ENCODE data around the gene FXN.
"Not testable (repeated sequence)": the region's sequence is repeated elsewhere in the genome, so short reads cannot be mapped to it uniquely, and the experiment has no call there.

FXN gene

GRCh38 chr9:69044240-69045219 lies 9.0 kb downstream of the FXN start:
- H3K4me1 Mint-ChIP-seq (ENCODE audit: low read depth), result peaks cover 34% of the 10 kb centered on the region
- H3K27ac Mint-ChIP-seq, result peak overlapping the region; percentile 17
- no peaks in the 10 kb centered on the region for H3K9me3 Mint-ChIP-seq (ENCODE audit: low read depth)
- peaks cover 8% of the 10 kb centered on the region for H3K36me3 Mint-ChIP-seq
- H3K27me3 Mint-ChIP-seq, result no peaks in the 10 kb centered on the region
- H3K4me3 Mint-ChIP-seq, result no peak overlapping the region

GRCh38 chr9:69045821-69046220 lies 10.3 kb downstream of the FXN start:
- Mint-ChIP-seq H3K4me3 (no peak overlapping the region), H3K27ac (no peak overlapping the region), H3K4me1 (ENCODE audit: low read depth) (peaks cover 29% of the 10 kb centered on the region), H3K27me3 (no peaks in the 10 kb centered on the region), H3K36me3 (peaks cover 11% of the 10 kb centered on the region), H3K9me3 (ENCODE audit: low read depth) (no peaks in the 10 kb centered on the region)

- Mint-ChIP-seq H3K27me3 (no peaks in the 10 kb centered on the region), H3K4me3 (no peak overlapping the region), H3K36me3 (peaks cover 11% of the 10 kb centered on the region), H3K27ac (no peak overlapping the region), H3K4me1 (ENCODE audit: low read depth) (peaks cover 23% of the 10 kb centered on the region), H3K9me3 (ENCODE audit: low read depth) (no peaks in the 10 kb centered on the region)
Measured at GRCh38 chr9:69046723-69047122, 11.2 kb downstream of the FXN start.

GRCh38 chr9:69047371-69047770 lies 11.8 kb downstream of the FXN start:
- Mint-ChIP-seq H3K27ac (no peak overlapping the region), H3K36me3 (peaks cover 11% of the 10 kb centered on the region), H3K9me3 (ENCODE audit: low read depth) (no peaks in the 10 kb centered on the region), H3K4me3 (no peak overlapping the region), H3K4me1 (ENCODE audit: low read depth) (peaks cover 23% of the 10 kb centered on the region), H3K27me3 (no peaks in the 10 kb centered on the region)

- Mint-ChIP-seq H3K4me1 (ENCODE audit: low read depth) (peaks cover 12% of the 10 kb centered on the region), H3K9me3 (ENCODE audit: low read depth) (no peaks in the 10 kb centered on the region), H3K4me3 (no peak overlapping the region), H3K27me3 (no peaks in the 10 kb centered on the region), H3K27ac (no peak overlapping the region), H3K36me3 (peaks cover 15% of the 10 kb centered on the region)
Measured at GRCh38 chr9:69049094-69049493, 13.5 kb downstream of the FXN start.

- H3K27me3 Mint-ChIP-seq; H3K9me3 Mint-ChIP-seq (ENCODE audit: low read depth); H3K27ac Mint-ChIP-seq; H3K4me1 Mint-ChIP-seq (ENCODE audit: low read depth); H3K4me3 Mint-ChIP-seq: not testable (repeated sequence)
- H3K36me3 Mint-ChIP-seq, result peaks cover 18% of the 10 kb centered on the region
Measured at GRCh38 chr9:69050936-69051335, 15.4 kb downstream of the FXN start.

- Mint-ChIP-seq H3K4me1 (ENCODE audit: low read depth) (peaks cover 4% of the 10 kb centered on the region), H3K27me3 (no peaks in the 10 kb centered on the region), H3K4me3 (no peak overlapping the region), H3K27ac (no peak overlapping the region), H3K36me3 (peaks cover 11% of the 10 kb centered on the region), H3K9me3 (ENCODE audit: low read depth) (no peaks in the 10 kb centered on the region)
Measured at GRCh38 chr9:69054989-69055388, 19.4 kb downstream of the FXN start.

GRCh38 chr9:69056191-69056815 lies 20.8 kb downstream of the FXN start:
- Mint-ChIP-seq H3K27me3 (no peaks in the 10 kb centered on the region), H3K4me3 (no peak overlapping the region), H3K36me3 (peaks cover 12% of the 10 kb centered on the region), H3K9me3 (ENCODE audit: low read depth) (no peaks in the 10 kb centered on the region), H3K4me1 (ENCODE audit: low read depth) (peaks cover 6% of the 10 kb centered on the region), H3K27ac (no peak overlapping the region)

GRCh38 chr9:69058101-69058500 lies 22.5 kb downstream of the FXN start:
- Mint-ChIP-seq H3K27me3 (no peaks in the 10 kb centered on the region), H3K4me3 (no peak overlapping the region), H3K36me3 (peaks cover 12% of the 10 kb centered on the region), H3K4me1 (ENCODE audit: low read depth) (peaks cover 6% of the 10 kb centered on the region), H3K27ac (no peak overlapping the region), H3K9me3 (ENCODE audit: low read depth) (no peaks in the 10 kb centered on the region)

GRCh38 chr9:69060766-69061165 lies 25.2 kb downstream of the FXN start:
- peaks cover 6% of the 10 kb centered on the region for H3K4me1 Mint-ChIP-seq (ENCODE audit: low read depth)
- H3K4me3 Mint-ChIP-seq, result no peak overlapping the region
- no peaks in the 10 kb centered on the region for H3K27me3 Mint-ChIP-seq
- no peak overlapping the region for H3K27ac Mint-ChIP-seq
- H3K36me3 Mint-ChIP-seq, result peaks cover 6% of the 10 kb centered on the region
- H3K9me3 Mint-ChIP-seq (ENCODE audit: low read depth), result no peaks in the 10 kb centered on the region

- H3K36me3 Mint-ChIP-seq, result peaks cover 4% of the 10 kb centered on the region
- no peak overlapping the region for H3K4me3 Mint-ChIP-seq
- no peaks in the 10 kb centered on the region for H3K9me3 Mint-ChIP-seq (ENCODE audit: low read depth)
- no peaks in the 10 kb centered on the region for H3K27me3 Mint-ChIP-seq
- peaks cover 6% of the 10 kb centered on the region for H3K4me1 Mint-ChIP-seq (ENCODE audit: low read depth)
- no peak overlapping the region for H3K27ac Mint-ChIP-seq
Measured at GRCh38 chr9:69062195-69062594, 26.6 kb downstream of the FXN start.

- H3K9me3 Mint-ChIP-seq (ENCODE audit: low read depth), result no peaks in the 10 kb centered on the region
- H3K27ac Mint-ChIP-seq, result no peak overlapping the region
- H3K36me3 Mint-ChIP-seq, result peaks cover 10% of the 10 kb centered on the region
- H3K4me1 Mint-ChIP-seq (ENCODE audit: low read depth), result peaks cover 6% of the 10 kb centered on the region
- H3K27me3 Mint-ChIP-seq, result no peaks in the 10 kb centered on the region
- H3K4me3 Mint-ChIP-seq, result no peak overlapping the region
Measured at GRCh38 chr9:69063839-69064238, 28.3 kb downstream of the FXN start.

- Mint-ChIP-seq H3K36me3 (peaks cover 9% of the 10 kb centered on the region), H3K27me3 (no peaks in the 10 kb centered on the region), H3K9me3 (ENCODE audit: low read depth) (no peaks in the 10 kb centered on the region), H3K4me3 (no peak overlapping the region), H3K27ac (no peak overlapping the region), H3K4me1 (ENCODE audit: low read depth) (no peaks in the 10 kb centered on the region)
Measured at GRCh38 chr9:69065660-69066059, 30.1 kb downstream of the FXN start.

GRCh38 chr9:69066955-69067354 lies 31.4 kb downstream of the FXN start:
- no peak overlapping the region for H3K4me3 Mint-ChIP-seq
- no peaks in the 10 kb centered on the region for H3K9me3 Mint-ChIP-seq (ENCODE audit: low read depth)
- H3K4me1 Mint-ChIP-seq (ENCODE audit: low read depth), result no peaks in the 10 kb centered on the region
- H3K27ac Mint-ChIP-seq, result no peak overlapping the region
- H3K27me3 Mint-ChIP-seq, result no peaks in the 10 kb centered on the region
- peaks cover 7% of the 10 kb centered on the region for H3K36me3 Mint-ChIP-seq

- no peak overlapping the region for H3K27ac Mint-ChIP-seq
- no peak overlapping the region for H3K4me3 Mint-ChIP-seq
- H3K36me3 Mint-ChIP-seq, result peaks cover 14% of the 10 kb centered on the region
- no peaks in the 10 kb centered on the region for H3K27me3 Mint-ChIP-seq
- H3K4me1 Mint-ChIP-seq (ENCODE audit: low read depth), result no peaks in the 10 kb centered on the region
- no peaks in the 10 kb centered on the region for H3K9me3 Mint-ChIP-seq (ENCODE audit: low read depth)
Measured at GRCh38 chr9:69070201-69070600, 34.6 kb downstream of the FXN start.

All from activated naive CD8-positive, alpha-beta T cell (primary cell).